Neural cell (in vitro differentiated cells): ENCODE measurements around the gene ARHGEF2.

Experiments used
- CTCF ChIP-seq: fragments of 450-650 bp; IDR thresholded peaks from 2 replicates; pipeline ENCODE4 v1.5.1; 2014; ENCODE audit warnings: antibody characterized with exemption, mild to moderate bottlenecking, moderate library complexity; ENCODE audit not compliant: poor library complexity, severe bottlenecking
- EZH2 ChIP-seq: fragments of 200-600, 300-800 bp; shearing (Covaris generic), sonication (generic); IDR thresholded peaks from 2 replicates; pipeline ENCODE4 v1.6.1; 2014; ENCODE audit warnings: antibody characterized with exemption, low read length, borderline replicate concordance, mild to moderate bottlenecking; ENCODE audit not compliant: insufficient read depth, poor library complexity, severe bottlenecking

GRCh38 chr1:155947741-155948140 lies 30.6 kb downstream of the ARHGEF2 start:
- TF ChIP-seq EZH2 (no peak), CTCF (no peak)
